Tibial artery (tissue), 4 donors: ENCODE results near the gene ATN1.
A peak's percentile ranks its signal among the peaks of the same experiment; 100 is the strongest.

Experiments
- DNase-seq, 2 donors: peaks; one replicate each; pipeline ENCODE4 v3.0.0-alpha.2; 2019
- H3K27ac ChIP-seq, 2 donors: fragments of 200-600 bp; sonication (generic) in 1 of 2; 1 replicate in 1 of 2; 2 replicates in 1 of 2; pipeline ENCODE4 v1.5.1; 2018 to 2019; ENCODE audit warnings: mild to moderate bottlenecking in 1 of 2
- H3K27me3 ChIP-seq, 2 donors: fragments of 200-600 bp; sonication (generic) in 1 of 2; one replicate each; pipeline versions ENCODE4 v1.5.1 to v1.6.0; 2016 to 2019
- H3K36me3 ChIP-seq, 3 donors: fragments of 200-600 bp; sonication (generic) in 2 of 3; one replicate each; pipeline ENCODE4 v1.5.1; 2016 to 2019; ENCODE audit warnings: mild to moderate bottlenecking in 2 of 3
- H3K4me1 ChIP-seq, 4 donors: fragments of 200-600 bp; sonication (generic) in 2 of 4; 1 replicate in 3 of 4; 2 replicates in 1 of 4; pipeline ENCODE4 v1.5.1; 2016 to 2019
- H3K4me3 ChIP-seq, 2 donors: fragments of 200-600 bp; sonication (generic) in 1 of 2; 1 replicate in 1 of 2; 2 replicates in 1 of 2; pipeline ENCODE4 v1.5.1; 2018 to 2019; ENCODE audit warnings: mild to moderate bottlenecking in 2 of 2
- H3K9me3 ChIP-seq, 3 donors: fragments of 200-600 bp; sonication (generic) in 1 of 3; one replicate each; pipeline ENCODE4 v1.5.1; 2016 to 2019
- CTCF ChIP-seq, 2 experiments: fragments of 200-600 bp in 1 of 2; fragments of 450-650 bp in 1 of 2; IDR thresholded peaks; one replicate each; pipeline ENCODE4 v1.5.1; 2017 to 2019; ENCODE audit warnings: antibody characterized with exemption in 2 of 2, mild to moderate bottlenecking in 1 of 2, moderate library complexity in 1 of 2
- intact Hi-C: fragments of 100-400 bp; cut with DNase I; formaldehyde crosslinking; loops from one replicate; pipeline ENCODE4 v1.15.0; 2023; ENCODE audit warnings: low total_unique reads

Gene ATN1

GRCh38 chr12:6966351-6966750 lies 38.6 kb downstream of the ATN1 start:
- intact Hi-C loops: loop anchor here (5.0 kb wide), 1 partner anchor 99 kb away; the partner anchor contains the start of gene TPI1
- no peak for DNase-seq
- peaks cover 10 to 46% (median 33%) of the 10 kb centered on the region in 4 donors for H3K4me1 ChIP-seq

GRCh38 chr12:6967651-6968100 lies 39.9 kb downstream of the ATN1 start:
- intact Hi-C loops: loop anchor here (5.0 kb wide), 1 partner anchor 100 kb away; the partner anchor contains the start of gene TPI1
- no peak overlapping the region for H3K4me3 ChIP-seq

More at GRCh38 chr12:6966351-6966750, 38.6 kb downstream of the ATN1 start:
- Histone ChIP-seq H3K27ac (no peak overlapping the region), H3K4me3 (no peak overlapping the region), H3K27me3 (no peaks in the 10 kb centered on the region), H3K36me3 (peaks cover 32 to 43% (median 42%) of the 10 kb centered on the region in 3 donors), H3K9me3 (no peaks in the 10 kb centered on the region)
- no peak for TF ChIP-seq CTCF (IDR thresholded peaks at IDR 0.05)

GRCh38 chr12:6968426-6968825 lies 40.7 kb downstream of the ATN1 start:
- no peak for DNase-seq
- peaks cover 32 to 45% (median 42%) of the 10 kb centered on the region in 3 donors for H3K36me3 ChIP-seq
- TF ChIP-seq CTCF (IDR thresholded peaks at IDR 0.05): no peak
- no peak overlapping the region for H3K4me3 ChIP-seq
- no peaks in the 10 kb centered on the region for H3K27me3 ChIP-seq
- peaks cover 10 to 39% (median 27%) of the 10 kb centered on the region in 4 donors for H3K4me1 ChIP-seq
- no peaks in the 10 kb centered on the region for H3K9me3 ChIP-seq
- intact Hi-C loops: loop anchor here (5.0 kb wide), 1 partner anchor 101 kb away; the partner anchor contains the start of gene TPI1
- H3K27ac ChIP-seq: no peak overlapping the region

More at GRCh38 chr12:6967651-6968100, 39.9 kb downstream of the ATN1 start:
- TF ChIP-seq CTCF (IDR thresholded peaks at IDR 0.05): no peak
- Histone ChIP-seq H3K27ac (no peak overlapping the region), H3K9me3 (no peaks in the 10 kb centered on the region), H3K27me3 (no peaks in the 10 kb centered on the region), H3K4me1 (peaks cover 10 to 39% (median 27%) of the 10 kb centered on the region in 4 donors), H3K36me3 (peaks cover 32 to 43% (median 42%) of the 10 kb centered on the region in 3 donors)
- DNase-seq: no peak

- Histone ChIP-seq H3K27me3 (no peaks in the 10 kb centered on the region), H3K27ac (peak overlapping the region; percentile 86 to 95), H3K4me1 (peaks cover 10 to 30% (median 25%) of the 10 kb centered on the region in 4 donors), H3K4me3 (peak overlapping the region; percentile 81 to 93), H3K9me3 (no peaks in the 10 kb centered on the region), H3K36me3 (peaks cover 45 to 56% (median 54%) of the 10 kb centered on the region in 3 donors)
- peak in 1 of 2 donors; percentile 47 for DNase-seq
- TF ChIP-seq CTCF (IDR thresholded peaks at IDR 0.05): no peak
- intact Hi-C loops: loop anchor here (5.0 kb wide), 1 partner anchor 47 kb away; the partner anchor contains the start of gene LPCAT3
Measured at GRCh38 chr12:6970096-6970527, 42.4 kb downstream of the ATN1 start.

GRCh38 chr12:6974180-6974579 lies 46.4 kb downstream of the ATN1 start:
- TF ChIP-seq CTCF (IDR thresholded peaks at IDR 0.05): no peak
- Histone ChIP-seq H3K27ac (no peak overlapping the region), H3K9me3 (no peaks in the 10 kb centered on the region), H3K4me1 (peaks cover 4 to 16% (median 14%) of the 10 kb centered on the region in 4 donors), H3K27me3 (no peaks in the 10 kb centered on the region), H3K36me3 (peaks cover 43 to 59% (median 55%) of the 10 kb centered on the region in 3 donors), H3K4me3 (no peak overlapping the region)
- intact Hi-C loops: loop anchor here (5.0 kb wide), 1 partner anchor 43 kb away; the partner anchor contains the start of gene LPCAT3
- peak in 1 of 2 donors; percentile 17 for DNase-seq
